GM12874 (cell line): ENCODE results near the gene SSU72.

Experiments used
- CTCF ChIP-seq: IDR thresholded peaks from 2 replicates; pipeline ENCODE4 v1.5.1; 2011; ENCODE audit warnings: low read depth, mild to moderate bottlenecking, control low read depth, low read length, moderate library complexity; ENCODE audit not compliant: insufficient read depth

Gene SSU72

GRCh38 chr1:1559066-1559465, 15.6 kb downstream of the SSU72 start:
- TF ChIP-seq CTCF, result no peak

- no peak for TF ChIP-seq CTCF
Measured at GRCh38 chr1:1558591-1558990, 16.1 kb downstream of the SSU72 start.

GRCh38 chr1:1556505-1556904, 18.2 kb downstream of the SSU72 start:
- TF ChIP-seq CTCF, result no peak

DNA sequence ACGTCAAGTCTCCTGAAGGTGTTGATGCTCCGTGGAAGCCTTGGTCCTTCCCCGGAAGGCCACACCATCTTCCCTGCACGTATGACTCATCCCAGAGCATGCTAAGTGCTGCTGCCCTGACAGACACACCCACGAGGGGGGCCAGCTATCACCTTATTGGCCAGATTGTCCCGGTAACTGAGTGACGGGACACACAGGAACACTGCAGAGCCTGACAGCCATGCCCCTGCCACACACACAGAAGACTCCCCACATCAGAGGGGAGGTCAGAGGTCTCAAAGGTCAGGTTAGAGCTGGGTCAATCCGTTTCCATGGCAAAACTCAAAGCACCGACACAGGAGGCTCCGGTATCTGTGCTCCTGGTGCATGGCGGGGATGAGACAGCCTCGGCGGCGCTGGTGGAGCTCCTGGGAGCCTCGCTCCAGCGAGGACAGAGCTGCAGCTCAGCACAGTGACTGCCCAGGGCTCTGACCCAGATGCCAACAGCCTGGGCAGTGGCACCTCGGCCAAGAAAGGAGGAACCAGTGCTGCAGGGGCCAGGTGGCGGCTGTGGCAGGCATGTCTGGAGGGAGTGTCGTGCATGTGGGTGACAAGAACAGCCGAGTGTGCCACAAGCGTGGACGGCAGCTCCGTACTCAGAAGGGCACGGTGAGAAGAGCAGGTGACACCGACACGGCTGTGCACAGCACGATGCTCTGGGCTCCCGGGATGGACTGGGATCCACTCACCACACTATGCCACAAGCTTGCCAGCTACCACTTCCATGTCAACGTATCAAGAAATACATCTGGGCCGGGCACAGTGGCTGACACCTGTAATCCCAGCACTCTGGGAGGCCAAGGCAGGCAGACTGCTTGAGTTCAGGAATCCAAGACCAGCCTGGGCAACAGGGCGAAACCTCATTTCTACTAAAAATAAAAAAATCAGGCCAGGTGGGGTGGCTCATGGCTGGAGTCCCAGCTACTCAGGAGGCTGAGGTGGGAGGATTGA, 19.4 kb downstream of the SSU72 start:
- TF ChIP-seq CTCF, result no peak

DNA sequence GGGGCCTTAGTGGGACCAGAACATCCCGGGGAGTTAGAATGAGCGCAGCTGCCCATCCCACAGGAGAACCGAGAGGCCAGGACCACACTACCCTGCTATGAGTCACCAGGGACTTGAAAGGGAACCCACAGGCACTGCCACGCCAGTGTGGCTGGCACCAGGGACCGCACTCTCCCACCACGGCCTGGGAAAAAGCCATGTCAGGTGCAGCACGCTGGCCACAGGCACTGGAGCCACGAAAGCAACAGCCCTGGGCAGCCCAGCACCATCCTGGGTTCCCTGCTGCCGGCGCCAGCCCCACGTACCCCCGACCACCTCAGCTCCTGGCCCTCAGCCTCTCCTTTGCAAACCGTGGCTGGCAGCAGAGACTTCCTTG, 20.1 kb downstream of the SSU72 start:
- TF ChIP-seq CTCF, result no peak

- no peak for TF ChIP-seq CTCF
Measured at GRCh38 chr1:1553821-1554494, 20.7 kb downstream of the SSU72 start.

GRCh38 chr1:1552263-1552639, 22.4 kb downstream of the SSU72 start:
- TF ChIP-seq CTCF, result no peak
